ENCODE results near the gene TMEM63A. TPM values are rescaled to one million over a fixed set of nuclear protein-coding genes. Genes with fewer than 3 reads are reported as not detected.

The TMEM63A gene
- polyA plus RNA-seq, 3 donors: 3.0 to 48.0 (median 5.8) TPM

DNA sequence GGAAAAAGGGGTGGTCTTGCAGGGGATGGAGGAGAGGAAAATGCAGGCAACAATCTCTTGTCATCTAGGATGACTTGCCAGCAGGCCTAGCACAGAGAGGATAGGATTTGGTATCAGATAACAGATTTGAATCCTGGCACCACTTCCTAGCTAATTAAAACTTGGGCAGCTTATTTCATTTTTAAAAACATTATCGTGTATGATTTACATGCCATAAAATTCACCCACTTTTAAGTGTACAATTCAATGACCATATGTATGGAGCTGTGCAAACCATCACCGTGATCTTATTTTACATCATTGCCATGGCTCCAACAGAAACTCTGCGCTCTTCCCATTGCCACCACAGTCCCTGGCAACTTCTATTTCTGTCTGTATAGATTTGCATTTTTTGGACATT lies 34.9 kb upstream of the TMEM63A start:
- Mint-ChIP-seq H3K4me1 (peaks cover 17% of the 10 kb centered on the region), H3K27me3 (ENCODE audit: low read depth in 3 of 3) (peaks cover 0 to 2% (median 2%) of the 10 kb centered on the region in 3 donors), H3K36me3 (peaks cover 59 to 81% of the 10 kb centered on the region in 2 donors), H3K9me3 (peaks cover 0 to 2% (median 0%) of the 10 kb centered on the region in 7 donors), H3K4me3 (no peak overlapping the region), H3K27ac (peak overlapping the region in 2 of 7 donors; percentile 57 to 63)
- DNase-seq: no peak
- no peak overlapping the region for H3K4me3 ChIP-seq (replicated peaks in 1 of 3; ENCODE audit: low read depth in 2 of 3, low read length in 3 of 3)
- H3K79me2 ChIP-seq (ENCODE audit: insufficient read depth, low read length): no peaks in the 10 kb centered on the region
- no peak overlapping the region for H3K27ac ChIP-seq (ENCODE audit: low read depth in 1 of 2, low read length in 2 of 2)
- H3K36me3 ChIP-seq (replicated peaks in 1 of 2; ENCODE audit: control insufficient read depth in 1 of 2, insufficient read depth in 2 of 2, low read length in 2 of 2): peaks cover 50 to 87% of the 10 kb centered on the region in 2 donors
- no CpG with 5 or more reads among the region's 3 CpGs for WGBS (ENCODE audit: insufficient coverage)
- H3K4me1 ChIP-seq (ENCODE audit: control insufficient read depth in 1 of 2, insufficient read depth in 2 of 2, low read length in 2 of 2): peaks cover 2 to 20% of the 10 kb centered on the region in 2 donors
- no peak overlapping the region for H3K4me2 ChIP-seq (replicated peaks; ENCODE audit: extremely low read depth, low read length, poor library complexity, severe bottlenecking)
- no peaks in the 10 kb centered on the region for H4K20me1 ChIP-seq (ENCODE audit: insufficient read depth, low read length)
- no peak overlapping the region for H3K9ac ChIP-seq (ENCODE audit: insufficient read depth, low read length, poor library complexity, severe bottlenecking)
- H2AFZ ChIP-seq (ENCODE audit: insufficient read depth, low read depth, low read length, poor library complexity, severe bottlenecking): no peak overlapping the region
- intact Hi-C loops (cut with micrococcal nuclease): loop anchor here in 1 of 2 donors (10.0 kb wide), 1 partner anchor 132 kb away; no protein-coding TSS in a partner anchor
- H3K9me3 ChIP-seq (replicated peaks in 1 of 2; ENCODE audit: control insufficient read depth in 1 of 2, insufficient read depth in 1 of 2, low read length in 2 of 2): no peaks in the 10 kb centered on the region
- H3K27me3 ChIP-seq (ENCODE audit: control insufficient read depth in 2 of 2, insufficient read depth in 2 of 2, low read length in 2 of 2): no peaks in the 10 kb centered on the region
- TF ChIP-seq, protein P1, sequence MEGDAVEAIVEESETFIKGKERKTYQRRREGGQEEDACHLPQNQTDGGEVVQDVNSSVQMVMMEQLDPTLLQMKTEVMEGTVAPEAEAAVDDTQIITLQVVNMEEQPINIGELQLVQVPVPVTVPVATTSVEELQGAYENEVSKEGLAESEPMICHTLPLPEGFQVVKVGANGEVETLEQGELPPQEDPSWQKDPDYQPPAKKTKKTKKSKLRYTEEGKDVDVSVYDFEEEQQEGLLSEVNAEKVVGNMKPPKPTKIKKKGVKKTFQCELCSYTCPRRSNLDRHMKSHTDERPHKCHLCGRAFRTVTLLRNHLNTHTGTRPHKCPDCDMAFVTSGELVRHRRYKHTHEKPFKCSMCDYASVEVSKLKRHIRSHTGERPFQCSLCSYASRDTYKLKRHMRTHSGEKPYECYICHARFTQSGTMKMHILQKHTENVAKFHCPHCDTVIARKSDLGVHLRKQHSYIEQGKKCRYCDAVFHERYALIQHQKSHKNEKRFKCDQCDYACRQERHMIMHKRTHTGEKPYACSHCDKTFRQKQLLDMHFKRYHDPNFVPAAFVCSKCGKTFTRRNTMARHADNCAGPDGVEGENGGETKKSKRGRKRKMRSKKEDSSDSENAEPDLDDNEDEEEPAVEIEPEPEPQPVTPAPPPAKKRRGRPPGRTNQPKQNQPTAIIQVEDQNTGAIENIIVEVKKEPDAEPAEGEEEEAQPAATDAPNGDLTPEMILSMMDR (IDR thresholded peaks at IDR 0.05): no peak

DNA sequence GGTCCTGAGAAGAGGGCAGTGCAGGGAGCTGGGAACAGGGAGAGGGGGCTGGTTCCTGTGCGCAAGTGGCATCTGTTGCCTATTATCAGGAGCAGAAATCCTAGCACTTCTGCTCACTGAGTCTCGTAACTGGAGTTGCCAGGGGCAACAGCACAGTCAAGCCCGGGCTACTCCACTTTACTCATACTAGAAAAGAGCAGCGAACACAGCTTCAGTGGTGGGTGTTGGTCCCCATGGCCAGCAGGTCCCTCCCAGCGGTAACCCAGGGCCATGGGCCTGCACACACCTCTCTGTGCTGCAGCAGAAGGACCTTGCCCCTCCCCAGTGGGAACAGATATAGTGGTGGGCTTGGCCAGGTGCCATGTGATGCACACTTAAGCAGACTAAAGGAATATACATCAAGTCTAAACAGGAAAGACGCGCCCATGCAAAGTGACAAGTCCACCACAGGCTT lies 33.4 kb upstream of the TMEM63A start:
- peaks cover 0 to 15% of the 10 kb centered on the region in 2 donors for H3K4me1 ChIP-seq (ENCODE audit: control insufficient read depth in 1 of 2, insufficient read depth in 2 of 2, low read length in 2 of 2)
- intact Hi-C loops (cut with micrococcal nuclease): loop anchor here in 1 of 2 donors (10.0 kb wide), 1 partner anchor 131 kb away; no protein-coding TSS in a partner anchor
- H3K27me3 Mint-ChIP-seq (ENCODE audit: low read depth in 3 of 3): peaks cover 2% of the 10 kb centered on the region in 3 donors
- H3K9me3 ChIP-seq (replicated peaks in 1 of 2; ENCODE audit: control insufficient read depth in 1 of 2, insufficient read depth in 1 of 2, low read length in 2 of 2): no peaks in the 10 kb centered on the region
- 100% methylated on average over 2 of the region's 7 CpGs for WGBS (ENCODE audit: insufficient coverage)
- peak overlapping the region in 1 of 7 donors; percentile 17 for H3K27ac Mint-ChIP-seq
- H3K79me2 ChIP-seq (ENCODE audit: insufficient read depth, low read length): no peaks in the 10 kb centered on the region
- no peak overlapping the region for H3K4me3 ChIP-seq (replicated peaks in 1 of 3; ENCODE audit: low read depth in 2 of 3, low read length in 3 of 3)
- peaks cover 60 to 67% of the 10 kb centered on the region in 2 donors for H3K36me3 Mint-ChIP-seq
- no peak overlapping the region for H3K4me2 ChIP-seq (replicated peaks; ENCODE audit: extremely low read depth, low read length, poor library complexity, severe bottlenecking)
- no peak overlapping the region for H2AFZ ChIP-seq (ENCODE audit: insufficient read depth, low read depth, low read length, poor library complexity, severe bottlenecking)
- H3K4me3 Mint-ChIP-seq: no peak overlapping the region
- H3K4me1 Mint-ChIP-seq: peaks cover 8% of the 10 kb centered on the region
- H3K9me3 Mint-ChIP-seq: peaks cover 0 to 3% (median 0%) of the 10 kb centered on the region in 7 donors
- peaks cover 36 to 71% of the 10 kb centered on the region in 2 donors for H3K36me3 ChIP-seq (replicated peaks in 1 of 2; ENCODE audit: control insufficient read depth in 1 of 2, insufficient read depth in 2 of 2, low read length in 2 of 2)
- no peaks in the 10 kb centered on the region for H3K27me3 ChIP-seq (ENCODE audit: control insufficient read depth in 2 of 2, insufficient read depth in 2 of 2, low read length in 2 of 2)
- no peaks in the 10 kb centered on the region for H4K20me1 ChIP-seq (ENCODE audit: insufficient read depth, low read length)
- no peak overlapping the region for H3K27ac ChIP-seq (ENCODE audit: low read depth in 1 of 2, low read length in 2 of 2)
- DNase-seq: no peak
- H3K9ac ChIP-seq (ENCODE audit: insufficient read depth, low read length, poor library complexity, severe bottlenecking): no peak overlapping the region
- TF ChIP-seq, protein P1 (IDR thresholded peaks at IDR 0.05): no peak

Measured in CD14-positive monocyte (primary cell).